Measurements from ENCODE around the gene SMTN. TPM values are rescaled to one million over a fixed set of nuclear protein-coding genes. Genes with fewer than 3 reads are reported as not detected.

Gene SMTN
- total RNA-seq, 2 experiments from 2014 or later, result 2.9 TPM

GRCh38 chr22:31090217-31091085, 9.3 kb downstream of the SMTN start:
- H3K9me3 ChIP-seq (ENCODE audit: control insufficient read depth in 1 of 2, insufficient read depth in 1 of 2, low read length in 2 of 2), result no peaks in the 10 kb centered on the region
- Mint-ChIP-seq H3K36me3 (ENCODE audit: low read depth) (no peaks in the 10 kb centered on the region), H3K4me1 (ENCODE audit: low read depth) (no peaks in the 10 kb centered on the region), H3K9me3 (no peaks in the 10 kb centered on the region), H3K27me3 (no peaks in the 10 kb centered on the region), H3K27ac (no peak overlapping the region), H3K4me3 (no peak overlapping the region)
- TF ChIP-seq CTCF (IDR thresholded peaks at IDR 0.05), result no peak
- no peak overlapping the region for H3K4me3 ChIP-seq (ENCODE audit: low read length)
- H3K4me1 ChIP-seq (ENCODE audit: insufficient read depth, low read length), result peaks cover 5% of the 10 kb centered on the region
- ATAC-seq (ENCODE audit: poor library complexity) (no peak), DNase-seq (no peak)
- H3K27ac ChIP-seq (ENCODE audit: low read depth in 1 of 2, low read length in 2 of 2), result no peak overlapping the region
- H3K36me3 ChIP-seq (ENCODE audit: insufficient read depth, low read length), result no peaks in the 10 kb centered on the region
- ChIA-PET CTCF (no interaction called here), POLR2A (no interaction called here)
- no peaks in the 10 kb centered on the region for H3K27me3 ChIP-seq (ENCODE audit: control insufficient read depth in 1 of 2, insufficient read depth in 2 of 2, low read length in 2 of 2)
- intact Hi-C loops (cut with DNase I, micrococcal nuclease), result no loop called here

GRCh38 chr22:31091106-31091975, 10.2 kb downstream of the SMTN start:
- no peak for ATAC-seq (ENCODE audit: poor library complexity)
- Histone ChIP-seq H3K4me1 (ENCODE audit: insufficient read depth, low read length) (peaks cover 2% of the 10 kb centered on the region), H3K9me3 (ENCODE audit: control insufficient read depth in 1 of 2, insufficient read depth in 1 of 2, low read length in 2 of 2) (no peaks in the 10 kb centered on the region), H3K27me3 (ENCODE audit: control insufficient read depth in 1 of 2, insufficient read depth in 2 of 2, low read length in 2 of 2) (no peaks in the 10 kb centered on the region), H3K27ac (ENCODE audit: low read depth in 1 of 2, low read length in 2 of 2) (no peak overlapping the region), H3K36me3 (ENCODE audit: insufficient read depth, low read length) (no peaks in the 10 kb centered on the region), H3K4me3 (ENCODE audit: low read length) (no peak overlapping the region)
- H3K4me1 Mint-ChIP-seq (ENCODE audit: low read depth), result no peaks in the 10 kb centered on the region
- H3K9me3 Mint-ChIP-seq, result no peaks in the 10 kb centered on the region
- H3K27me3 Mint-ChIP-seq, result no peaks in the 10 kb centered on the region
- CTCF ChIA-PET, result no interaction called here
- intact Hi-C loops (cut with DNase I, micrococcal nuclease), result no loop called here
- no peaks in the 10 kb centered on the region for H3K36me3 Mint-ChIP-seq (ENCODE audit: low read depth)
- no peak for DNase-seq
- H3K27ac Mint-ChIP-seq, result no peak overlapping the region
- no peak for TF ChIP-seq CTCF (IDR thresholded peaks at IDR 0.05)
- no peak overlapping the region for H3K4me3 Mint-ChIP-seq
- POLR2A ChIA-PET, result no interaction called here

GRCh38 chr22:31092161-31092560, 11.0 kb downstream of the SMTN start:
- Mint-ChIP-seq H3K27ac (no peak overlapping the region), H3K4me1 (ENCODE audit: low read depth) (no peaks in the 10 kb centered on the region), H3K4me3 (no peak overlapping the region), H3K9me3 (no peaks in the 10 kb centered on the region), H3K27me3 (no peaks in the 10 kb centered on the region), H3K36me3 (ENCODE audit: low read depth) (no peaks in the 10 kb centered on the region)
- Histone ChIP-seq H3K4me1 (ENCODE audit: insufficient read depth, low read length) (peaks cover 2% of the 10 kb centered on the region), H3K27me3 (ENCODE audit: control insufficient read depth in 1 of 2, insufficient read depth in 2 of 2, low read length in 2 of 2) (no peaks in the 10 kb centered on the region), H3K27ac (ENCODE audit: low read depth in 1 of 2, low read length in 2 of 2) (no peak overlapping the region), H3K4me3 (ENCODE audit: low read length) (no peak overlapping the region), H3K36me3 (ENCODE audit: insufficient read depth, low read length) (no peaks in the 10 kb centered on the region), H3K9me3 (ENCODE audit: control insufficient read depth in 1 of 2, insufficient read depth in 1 of 2, low read length in 2 of 2) (no peaks in the 10 kb centered on the region)
- ChIA-PET POLR2A (no interaction called here), CTCF (no interaction called here)
- DNase-seq (no peak), ATAC-seq (ENCODE audit: poor library complexity) (no peak)
- intact Hi-C loops (cut with DNase I, micrococcal nuclease), result no loop called here
- TF ChIP-seq CTCF (IDR thresholded peaks at IDR 0.05), result no peak
